Epithelial cell of prostate (primary cell): ENCODE measurements around the gene SEMA3A.
"Not testable (repeated sequence)": the region's sequence is repeated elsewhere in the genome, so short reads cannot be mapped to it uniquely, and the experiment has no call there.

Experiments used
- DNase-seq: peaks from one replicate; pipeline ENCODE4 v3.0.0-alpha.2; 2011; ENCODE audit warnings: low read depth, low spot score
- H3K27ac ChIP-seq: fragments of 450-650 bp; 2 replicates; pipeline ENCODE4 v1.5.1; 2017; ENCODE audit warnings: mild to moderate bottlenecking

SEMA3A gene

GRCh38 chr7:84159435-84159834, 35.2 kb downstream of the SEMA3A start:
- H3K27ac ChIP-seq = no peak overlapping the region
- no peak for DNase-seq

DNA sequence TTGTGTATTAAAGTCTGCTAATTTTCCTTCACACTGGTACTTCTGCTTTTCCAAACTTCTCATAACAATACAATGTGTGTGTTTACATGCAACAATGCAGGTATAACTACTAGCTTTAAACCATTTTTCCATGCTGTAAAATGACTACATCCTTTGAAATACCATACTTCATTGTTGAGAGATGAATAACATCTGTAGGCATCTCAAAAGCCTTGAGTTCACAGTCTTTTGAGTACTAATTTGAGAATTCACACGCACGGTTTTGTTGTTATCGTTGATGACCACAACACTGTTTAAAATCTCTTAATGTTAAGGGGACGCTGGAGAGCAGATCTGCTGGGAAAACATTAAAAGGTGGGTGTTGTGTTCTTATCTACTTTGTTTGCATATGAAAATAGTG, 37.4 kb downstream of the SEMA3A start:
- H3K27ac ChIP-seq = no peak overlapping the region
- DNase-seq = no peak

DNA sequence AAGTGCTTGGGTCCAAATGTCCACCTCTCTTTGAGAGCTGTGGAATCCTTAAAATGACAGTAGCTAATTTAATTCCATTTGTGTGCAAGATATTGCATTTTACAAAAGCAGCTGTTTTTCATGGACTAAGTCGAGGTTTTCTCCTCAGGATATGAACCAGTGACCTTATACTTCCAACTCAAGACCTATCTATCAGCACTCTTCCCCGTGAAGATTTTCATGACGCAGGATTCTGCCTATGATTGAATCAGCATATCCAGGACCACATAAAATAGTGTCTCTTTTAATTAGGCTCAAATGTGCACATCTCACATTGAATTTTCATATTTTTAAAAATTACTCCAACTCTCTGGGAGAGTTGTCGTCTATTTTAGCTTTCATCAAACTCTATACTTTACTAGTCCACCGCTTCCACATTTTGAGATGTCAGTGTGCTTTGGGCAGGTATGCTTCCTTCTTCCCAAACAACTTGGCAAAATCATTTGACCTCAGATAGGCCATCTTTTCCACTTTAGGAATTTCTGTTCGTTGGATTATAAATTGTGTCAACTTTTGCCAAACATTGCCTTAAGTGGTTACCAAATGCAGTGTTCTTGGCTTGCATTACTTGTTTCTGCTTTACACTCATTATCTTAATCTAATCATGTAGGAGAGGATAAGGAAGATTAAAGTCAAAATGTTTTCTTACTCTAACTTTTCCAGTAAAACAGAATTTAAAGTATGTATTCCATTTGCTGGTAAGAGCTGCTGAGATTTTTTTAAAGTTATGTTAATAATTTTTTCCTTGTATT, 39.4 kb downstream of the SEMA3A start:
- H3K27ac ChIP-seq = no peak overlapping the region
- DNase-seq = no peak

DNA sequence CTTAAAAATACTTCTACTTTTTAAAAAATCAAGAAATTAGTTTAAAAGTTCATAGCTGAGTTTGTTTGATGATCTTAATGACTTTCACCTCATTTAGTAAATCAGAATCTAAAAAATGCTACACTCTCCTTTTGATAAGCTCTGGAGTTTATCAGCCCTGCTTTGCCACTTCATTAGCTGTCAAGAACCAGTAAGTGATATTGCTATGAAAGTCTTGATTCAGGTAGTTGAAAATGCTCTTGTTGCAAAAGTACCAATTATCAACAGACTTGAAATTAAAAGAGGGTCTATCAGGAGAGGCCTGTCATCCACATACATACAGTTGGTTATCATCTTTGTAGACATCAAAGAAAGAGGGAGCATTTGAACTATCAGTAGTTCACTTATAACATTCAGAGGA, 41.6 kb downstream of the SEMA3A start:
- no peak for DNase-seq
- H3K27ac ChIP-seq = no peak overlapping the region

DNA sequence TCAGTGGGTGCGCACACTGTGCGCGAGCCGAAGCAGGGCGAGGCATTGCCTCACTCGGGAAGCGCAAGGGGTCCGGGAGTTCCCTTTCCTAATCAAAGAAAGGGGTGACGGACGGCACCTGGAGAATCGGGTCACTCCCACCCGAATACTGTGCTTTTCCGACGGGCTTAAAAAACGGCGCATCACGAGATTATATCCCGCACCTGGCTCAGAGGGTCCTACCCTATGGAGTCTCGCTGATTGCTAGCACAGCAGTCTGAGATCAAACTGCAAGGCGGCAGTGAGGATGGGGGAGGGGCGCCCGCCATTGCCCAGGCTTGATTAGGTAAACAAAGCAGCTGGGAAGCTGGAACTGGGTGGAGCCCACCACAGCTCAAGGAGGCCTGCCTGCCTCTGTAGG, 44.2 kb downstream of the SEMA3A start:
- DNase-seq = not testable (repeated sequence)

GRCh38 chr7:84149573-84149972, 45.0 kb downstream of the SEMA3A start:
- DNase-seq = no peak
- no peak overlapping the region for H3K27ac ChIP-seq

More for the DNA sequence above, 44.2 kb downstream of the SEMA3A start:
- H3K27ac ChIP-seq = not testable (repeated sequence)

GRCh38 chr7:84145892-84146291, 48.7 kb downstream of the SEMA3A start:
- no peak overlapping the region for H3K27ac ChIP-seq
- no peak for DNase-seq

- DNase-seq = no peak
- no peak overlapping the region for H3K27ac ChIP-seq
These were observed 49.7 kb downstream of the SEMA3A start for GRCh38 chr7:84144935-84145334.

- H3K27ac ChIP-seq = no peak overlapping the region
- DNase-seq = no peak
These were observed 50.1 kb downstream of the SEMA3A start for GRCh38 chr7:84144480-84144879.

DNA sequence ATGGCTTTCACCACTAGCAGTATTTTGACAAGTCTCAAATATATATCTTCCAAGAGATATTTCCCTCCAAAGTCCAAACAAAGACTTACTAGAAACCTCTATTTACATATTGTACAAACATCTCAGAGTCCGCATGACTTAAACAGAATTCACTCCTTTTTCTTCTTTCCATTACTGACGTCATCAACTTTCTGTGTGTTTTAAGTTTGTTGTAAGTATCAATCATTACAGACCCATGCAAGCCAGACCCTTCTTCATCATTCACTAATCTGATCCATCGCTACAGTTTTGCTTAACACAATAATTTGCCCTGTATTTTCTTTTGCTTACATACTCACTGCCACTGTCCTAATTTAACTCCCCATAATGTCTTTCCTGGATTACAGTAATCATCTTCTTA, 51.9 kb downstream of the SEMA3A start:
- H3K27ac ChIP-seq = no peak overlapping the region
- no peak for DNase-seq

DNA sequence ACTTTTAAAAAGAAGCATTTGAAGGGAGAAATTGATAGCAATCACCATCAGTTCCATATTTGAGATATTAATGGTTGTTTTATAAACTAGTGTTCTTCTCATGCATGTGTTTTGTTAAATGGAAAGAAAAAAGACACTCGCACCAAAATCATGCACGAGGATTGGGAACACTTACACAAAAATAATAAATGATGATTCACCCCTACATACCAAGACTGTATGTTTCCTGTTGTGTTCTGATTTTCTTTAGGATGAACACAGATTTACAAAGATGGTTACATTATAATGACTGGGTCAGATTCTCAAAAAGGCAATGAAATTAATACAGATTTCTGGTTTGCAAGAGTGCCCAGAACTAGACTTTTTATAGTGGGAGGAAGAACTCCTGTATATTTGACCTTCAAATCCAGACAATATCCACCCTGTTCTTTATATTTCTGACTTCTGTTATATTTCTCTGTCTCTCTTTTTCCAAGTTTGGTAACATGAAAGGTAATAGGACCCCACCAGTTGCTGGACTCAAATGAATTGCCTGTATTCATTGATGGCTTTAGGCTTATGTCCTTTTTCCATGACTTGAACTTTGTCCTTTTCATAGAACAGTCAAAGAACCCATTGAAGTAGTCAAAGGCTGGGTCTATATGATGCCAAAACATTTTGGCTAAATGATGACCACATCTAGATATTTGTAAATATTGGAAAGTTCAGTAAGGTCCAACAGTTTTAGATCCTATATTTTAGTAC, 54.4 kb downstream of the SEMA3A start:
- no peak for DNase-seq
- H3K27ac ChIP-seq = no peak overlapping the region

GRCh38 chr7:84138411-84138810, 56.2 kb downstream of the SEMA3A start:
- DNase-seq = no peak
- H3K27ac ChIP-seq = no peak overlapping the region

- no peak overlapping the region for H3K27ac ChIP-seq
- no peak for DNase-seq
These were observed 56.8 kb downstream of the SEMA3A start for GRCh38 chr7:84137812-84138211.

DNA sequence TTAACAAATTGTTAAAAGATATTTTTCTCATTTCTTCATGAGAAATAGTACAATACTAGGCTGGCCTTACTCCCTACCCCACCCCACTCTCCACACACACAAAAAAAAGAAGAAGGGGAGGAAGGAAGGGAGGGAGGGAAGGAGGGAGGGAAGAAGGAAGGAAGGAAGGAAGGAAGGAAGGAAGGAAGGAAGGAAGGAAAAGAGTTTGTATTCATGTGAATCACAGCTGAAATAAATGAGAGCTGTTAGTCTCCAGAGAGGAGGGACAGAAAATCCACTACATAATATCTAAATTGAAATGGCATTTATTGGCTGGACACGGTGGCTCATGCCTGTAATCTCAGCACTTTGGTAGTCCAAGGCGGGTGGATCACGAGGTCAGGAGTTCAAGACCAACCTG, 57.8 kb downstream of the SEMA3A start:
- no peak overlapping the region for H3K27ac ChIP-seq
- no peak for DNase-seq

GRCh38 chr7:84136336-84136735, 58.3 kb downstream of the SEMA3A start:
- H3K27ac ChIP-seq = no peak overlapping the region
- DNase-seq = no peak

GRCh38 chr7:84134169-84134568, 60.4 kb downstream of the SEMA3A start:
- no peak for DNase-seq
- H3K27ac ChIP-seq = no peak overlapping the region

DNA sequence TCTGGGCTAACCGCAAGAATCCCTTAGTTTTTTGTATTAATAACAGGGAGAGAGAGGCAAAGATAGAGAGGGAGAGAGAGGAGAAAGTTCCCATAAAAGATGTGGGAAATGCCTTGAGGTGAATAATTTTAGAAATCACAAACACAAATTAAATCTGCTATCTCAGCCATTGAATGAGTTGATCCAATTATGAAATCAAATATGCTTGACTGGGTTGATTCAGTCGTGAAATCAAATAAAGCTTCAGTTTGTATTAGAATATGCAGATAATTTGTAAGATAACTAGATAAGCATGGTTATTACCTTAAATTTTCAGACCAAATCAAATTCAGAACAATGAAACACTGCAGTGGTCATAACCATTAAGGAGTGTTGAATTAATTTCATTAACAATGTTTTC, 68.9 kb downstream of the SEMA3A start:
- no peak for DNase-seq
- no peak overlapping the region for H3K27ac ChIP-seq

DNA sequence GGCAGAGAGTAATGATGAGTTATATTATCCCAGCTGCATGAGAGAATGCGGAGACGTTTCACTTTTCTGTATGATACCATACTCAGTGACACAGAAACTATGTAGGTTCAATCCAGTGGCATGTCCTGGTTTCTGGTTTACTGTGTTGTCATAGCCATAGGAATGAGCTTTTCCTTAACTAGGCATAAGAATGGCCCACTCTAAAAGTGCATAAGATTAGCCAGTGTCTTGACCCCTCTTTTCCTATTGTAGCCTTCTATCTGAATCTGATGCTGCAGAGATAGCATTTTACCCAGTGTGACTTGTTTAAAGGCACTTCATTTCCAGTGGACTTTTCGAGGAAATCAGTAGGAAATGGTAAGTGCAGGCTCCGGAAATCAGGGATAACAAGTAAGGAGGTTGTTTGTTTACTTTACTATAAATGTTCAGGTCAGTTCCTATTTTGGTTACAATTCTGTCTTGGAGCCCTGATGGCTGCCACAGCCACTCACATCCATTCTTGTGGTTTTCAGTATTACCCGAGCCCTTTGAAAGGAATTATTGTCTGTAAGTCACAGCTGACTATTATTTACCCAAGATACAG, 70.5 kb downstream of the SEMA3A start:
- no peak overlapping the region for H3K27ac ChIP-seq
- no peak for DNase-seq

GRCh38 chr7:84122582-84123360, 71.8 kb downstream of the SEMA3A start:
- DNase-seq = no peak
- H3K27ac ChIP-seq = no peak overlapping the region

GRCh38 chr7:84117304-84117703, 77.3 kb downstream of the SEMA3A start:
- H3K27ac ChIP-seq = no peak overlapping the region
- DNase-seq = no peak
